Measurements from ENCODE around the gene CLEC2L. TPM values are rescaled to one million over a fixed set of nuclear protein-coding genes. Genes with fewer than 3 reads are reported as not detected.

Gene CLEC2L
- total RNA-seq, 4 donors from 2014 or later, result not detected

- no peak for TF ChIP-seq CTCF (IDR thresholded peaks at IDR 0.05; ENCODE audit: low read depth)
Measured at GRCh38 chr7:139582671-139583155, 59.2 kb downstream of the CLEC2L start.

DNA sequence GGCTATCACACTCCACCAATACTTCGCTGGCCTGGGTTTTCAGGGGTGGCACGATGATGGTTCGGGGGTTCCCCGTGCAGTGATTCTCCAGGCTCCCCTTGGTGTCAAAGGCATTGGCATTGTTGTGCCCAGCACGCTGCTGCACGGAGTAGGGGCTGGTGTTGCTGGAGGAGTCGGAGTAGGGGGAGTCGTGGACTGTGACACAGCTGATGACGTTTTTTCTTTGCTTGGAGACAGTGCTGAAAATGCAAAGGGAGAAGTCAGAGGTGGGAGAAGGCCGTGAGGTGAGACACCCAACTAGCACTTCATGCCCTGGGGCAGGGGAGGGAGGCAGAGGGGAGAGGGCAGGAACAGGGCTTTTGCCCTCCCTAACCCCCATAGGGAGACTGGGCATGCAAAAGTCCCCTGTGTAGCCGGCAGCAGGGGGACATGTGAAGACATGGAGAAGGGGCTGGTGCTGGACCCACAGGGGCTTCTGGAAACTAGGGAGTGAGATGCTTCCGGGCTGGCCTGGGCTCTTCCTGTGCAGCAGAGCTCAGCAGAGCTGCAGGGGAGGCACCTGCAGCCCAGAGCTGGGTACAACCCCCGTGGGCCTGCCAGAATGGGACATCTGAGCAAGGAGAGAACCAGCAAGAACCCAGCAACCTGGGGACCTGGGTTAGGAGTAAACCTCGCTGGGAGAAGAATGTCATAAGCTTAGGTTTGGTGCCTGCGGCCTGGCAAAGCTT, 60.5 kb downstream of the CLEC2L start:
- no peak for TF ChIP-seq CTCF (IDR thresholded peaks at IDR 0.05; ENCODE audit: low read depth)

- no peak for TF ChIP-seq CTCF (IDR thresholded peaks at IDR 0.05; ENCODE audit: low read depth)
Measured at GRCh38 chr7:139585042-139585441, 61.6 kb downstream of the CLEC2L start.

GRCh38 chr7:139586286-139586685, 62.8 kb downstream of the CLEC2L start:
- TF ChIP-seq CTCF (IDR thresholded peaks at IDR 0.05; ENCODE audit: low read depth), result no peak

GRCh38 chr7:139587535-139587934, 64.0 kb downstream of the CLEC2L start:
- no peak for TF ChIP-seq CTCF (IDR thresholded peaks at IDR 0.05; ENCODE audit: low read depth)

GRCh38 chr7:139588632-139589031, 65.1 kb downstream of the CLEC2L start:
- TF ChIP-seq CTCF (IDR thresholded peaks at IDR 0.05; ENCODE audit: low read depth), result no peak

GRCh38 chr7:139589474-139589873, 66.0 kb downstream of the CLEC2L start:
- TF ChIP-seq CTCF (IDR thresholded peaks at IDR 0.05; ENCODE audit: low read depth), result no peak
